Suprapubic skin (tissue), 4 donors: ENCODE results near the gene BOLA1. TPM values are rescaled to one million over a fixed set of nuclear protein-coding genes. Genes with fewer than 3 reads are reported as not detected.
A peak's percentile ranks its signal among the peaks of the same experiment; 100 is the strongest.

Experiments
- DNase-seq, 2 donors: peaks; one replicate each; pipeline ENCODE4 v3.0.0-alpha.2; 2019; ENCODE audit warnings: low spot score in 2 of 2
- H3K27ac ChIP-seq: fragments of 200-600 bp; sonication (generic); one replicate; pipeline ENCODE4 v1.5.1; 2019
- H3K27me3 ChIP-seq: fragments of 200-600 bp; sonication (generic); one replicate; pipeline ENCODE4 v1.5.1; 2019
- H3K36me3 ChIP-seq: fragments of 200-600 bp; sonication (generic); one replicate; pipeline ENCODE4 v1.5.1; 2019
- H3K4me1 ChIP-seq: fragments of 200-600 bp; sonication (generic); one replicate; pipeline ENCODE4 v1.5.1; 2019
- H3K4me3 ChIP-seq: fragments of 200-600 bp; sonication (generic); one replicate; pipeline ENCODE4 v1.5.1; 2019; ENCODE audit warnings: mild to moderate bottlenecking
- H3K9me3 ChIP-seq: fragments of 200-600 bp; sonication (generic); one replicate; pipeline ENCODE4 v1.5.1; 2019
- CTCF ChIP-seq, 2 donors: fragments of 200-600 bp in 1 of 2; fragments of 450-650 bp in 1 of 2; sonication (generic) in 1 of 2; IDR thresholded peaks; one replicate each; pipeline ENCODE4 v1.5.1; 2016 to 2019; ENCODE audit warnings: antibody characterized with exemption in 2 of 2, mild to moderate bottlenecking in 1 of 2, moderate library complexity in 1 of 2
- EP300 ChIP-seq: sonication (generic); formaldehyde crosslinking; IDR thresholded peaks from one replicate; pipeline ENCODE4 v1.6.1; 2017; ENCODE audit warnings: antibody characterized with exemption
- POLR2A ChIP-seq, 2 donors: fragments of 450-650 bp; IDR thresholded peaks; one replicate each; pipeline ENCODE4 v1.6.1; 2017; ENCODE audit warnings: antibody characterized with exemption in 2 of 2, mild to moderate bottlenecking in 2 of 2, moderate library complexity in 2 of 2
- POLR2AphosphoS5 ChIP-seq, 3 donors: sonication (generic); formaldehyde crosslinking; IDR thresholded peaks; one replicate each; pipeline ENCODE4 v1.6.1; 2017; ENCODE audit warnings: antibody characterized with exemption in 3 of 3
- WGBS: methylation state at CpG from one replicate; pipeline ENCODE4 v1.1.5; 2018; 5-methylcytosine and 5-hydroxymethylcytosine counted together
- total RNA-seq, 4 donors: library from RNA; depleted of rRNA; stranded (reverse); fragments of >200 nt; gene quantifications; one replicate each; pipeline ENCODE4 v1.1.0, GENCODE V29; 2016

Gene BOLA1
- total RNA-seq, 4 donors from 2014 or later, result 21.7 to 42.1 (median 33.1) TPM

- peaks cover 32% of the 10 kb centered on the region for H3K4me1 ChIP-seq
- peak overlapping the region; percentile 97 for H3K4me3 ChIP-seq
- no peak for TF ChIP-seq POLR2A (IDR thresholded peaks at IDR 0.05)
- TF ChIP-seq POLR2AphosphoS5 (IDR thresholded peaks at IDR 0.05), result no peak
- TF ChIP-seq CTCF (IDR thresholded peaks at IDR 0.05), result no peak
- peak overlapping the region; percentile 96 for H3K27ac ChIP-seq
- DNase-seq, result no peak
- H3K36me3 ChIP-seq, result peaks cover 55% of the 10 kb centered on the region
- H3K9me3 ChIP-seq, result no peaks in the 10 kb centered on the region
- WGBS, result 1% methylated on average over 10 of the region's 10 CpGs
- H3K27me3 ChIP-seq, result no peaks in the 10 kb centered on the region
These were observed 27.7 kb downstream of the BOLA1 start for GRCh38 chr1:149927056-149927562.

DNA sequence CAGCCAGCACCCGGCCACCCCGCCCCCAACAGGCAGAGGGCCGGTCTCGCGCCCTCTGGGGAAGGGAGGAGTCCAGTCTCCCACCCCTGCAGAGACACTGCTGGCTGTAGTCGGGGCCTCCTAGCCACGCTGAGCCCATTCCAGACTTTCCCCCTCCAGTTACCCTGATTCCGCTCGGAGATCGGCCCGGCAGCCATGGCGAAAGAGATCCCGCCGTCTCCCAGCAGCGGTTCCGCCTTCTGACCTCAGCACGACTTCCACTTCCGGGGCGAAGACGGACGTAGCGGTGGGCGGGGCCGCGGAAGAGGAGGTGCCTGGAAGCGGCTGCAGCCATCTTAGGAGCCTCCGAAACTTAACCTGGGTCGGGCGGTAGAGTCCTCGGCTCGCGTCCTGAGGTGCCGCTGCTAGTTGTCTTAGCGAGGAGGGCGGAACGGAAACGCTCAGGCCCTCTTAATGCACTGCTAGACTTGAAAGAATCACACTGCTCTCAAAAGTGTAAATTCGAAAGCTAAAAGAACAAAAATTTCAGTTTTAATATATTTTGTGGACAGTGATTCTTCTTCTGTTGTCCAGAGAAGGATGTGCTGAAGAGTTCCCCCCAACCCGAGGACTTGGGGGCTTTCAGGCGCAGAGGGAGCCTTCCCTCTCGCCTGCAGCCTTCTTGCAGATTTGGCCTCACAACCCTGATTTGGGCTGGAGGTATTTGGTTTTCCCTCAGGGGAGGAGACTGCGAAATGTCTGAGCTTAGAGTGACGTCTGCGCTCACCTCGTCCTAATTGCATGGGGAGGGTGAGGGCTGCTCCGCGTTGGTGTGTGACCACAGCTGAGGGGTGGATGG is 28.4 kb downstream of the BOLA1 start, which contains the start of gene SF3B4:
Gene SF3B4, minus strand, starts transcription at position 241 of the 838 bp plus-strand sequence. Its CDS starts 44 bp downstream, at position 197.
- Histone ChIP-seq H3K27ac (peak within 1 kb of the TSS; percentile 96), H3K4me1 (peaks cover 32% of the 10 kb centered on the region), H3K4me3 (peak within 1 kb of the TSS; percentile 97), H3K36me3 (peaks cover 54% of the 10 kb centered on the region), H3K9me3 (no peaks in the 10 kb centered on the region), H3K27me3 (no peaks in the 10 kb centered on the region)
- TF ChIP-seq EP300, result no peak
- peak; percentile 83 to 94 for TF ChIP-seq POLR2A (IDR thresholded peaks at IDR 0.05)
- peak; percentile 75 to 93 (median 87) for TF ChIP-seq POLR2AphosphoS5 (IDR thresholded peaks at IDR 0.05)
- peak; percentile 97 to 98 for DNase-seq
- WGBS, result under 1% methylated on average over 39 of the region's 47 CpGs

- Histone ChIP-seq H3K27me3 (no peaks in the 10 kb centered on the region), H3K9me3 (no peaks in the 10 kb centered on the region), H3K27ac (peak overlapping the region; percentile 96), H3K36me3 (peaks cover 54% of the 10 kb centered on the region), H3K4me1 (peaks cover 32% of the 10 kb centered on the region), H3K4me3 (peak overlapping the region; percentile 97)
- no peak for TF ChIP-seq POLR2AphosphoS5 (IDR thresholded peaks at IDR 0.05)
- WGBS, result 0% methylated on average over 1 of the region's 1 CpG
- DNase-seq, result no peak
These were observed 29.0 kb downstream of the BOLA1 start for GRCh38 chr1:149928401-149928724.

GRCh38 chr1:149929856-149930255 is 30.5 kb downstream of the BOLA1 start:
- H3K9me3 ChIP-seq, result no peaks in the 10 kb centered on the region
- DNase-seq, result no peak
- no peak for TF ChIP-seq POLR2AphosphoS5 (IDR thresholded peaks at IDR 0.05)
- TF ChIP-seq CTCF (IDR thresholded peaks at IDR 0.05), result no peak
- TF ChIP-seq EP300, result no peak
- no peak for TF ChIP-seq POLR2A (IDR thresholded peaks at IDR 0.05)
- H3K4me3 ChIP-seq, result no peak overlapping the region
- H3K27ac ChIP-seq, result no peak overlapping the region
- peaks cover 32% of the 10 kb centered on the region for H3K4me1 ChIP-seq
- 100% methylated on average over 2 of the region's 2 CpGs for WGBS
- H3K27me3 ChIP-seq, result no peaks in the 10 kb centered on the region
- H3K36me3 ChIP-seq, result peaks cover 40% of the 10 kb centered on the region

- Histone ChIP-seq H3K4me1 (peaks cover 27% of the 10 kb centered on the region), H3K9me3 (no peaks in the 10 kb centered on the region), H3K36me3 (peaks cover 26% of the 10 kb centered on the region), H3K27me3 (no peaks in the 10 kb centered on the region), H3K4me3 (no peak overlapping the region), H3K27ac (no peak overlapping the region)
- TF ChIP-seq POLR2A (IDR thresholded peaks at IDR 0.05) (no peak), CTCF (IDR thresholded peaks at IDR 0.05) (no peak), EP300 (no peak), POLR2AphosphoS5 (IDR thresholded peaks at IDR 0.05) (no peak)
- 89% methylated on average over 13 of the region's 13 CpGs for WGBS
- DNase-seq, result no peak
These were observed 31.9 kb downstream of the BOLA1 start for GRCh38 chr1:149931212-149931790.

DNA sequence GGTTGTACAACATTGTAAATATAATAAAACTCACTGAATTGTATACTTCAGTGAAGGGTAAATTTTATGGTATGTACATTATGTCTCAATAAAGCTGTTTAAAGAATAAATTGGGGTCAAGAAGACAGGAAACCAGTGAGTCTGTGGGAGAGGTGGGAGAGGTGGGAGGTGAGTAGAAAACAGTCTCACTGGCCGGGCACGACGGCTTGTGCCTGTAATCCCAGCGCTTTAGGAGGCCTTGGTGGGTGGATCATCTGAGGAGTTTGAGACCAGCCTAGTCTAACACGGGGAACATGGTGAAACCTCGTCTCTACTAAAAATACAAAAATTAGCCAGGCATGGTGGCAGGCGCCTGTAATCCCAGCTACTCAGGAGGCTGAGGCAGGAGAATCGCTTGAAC is 33.1 kb downstream of the BOLA1 start:
- Histone ChIP-seq H3K36me3 (peaks cover 24% of the 10 kb centered on the region), H3K4me1 (peaks cover 28% of the 10 kb centered on the region), H3K9me3 (no peaks in the 10 kb centered on the region), H3K27me3 (no peaks in the 10 kb centered on the region), H3K27ac (no peak overlapping the region), H3K4me3 (no peak overlapping the region)
- no peak for DNase-seq
- no peak for TF ChIP-seq POLR2AphosphoS5 (IDR thresholded peaks at IDR 0.05)
- no peak for TF ChIP-seq POLR2A (IDR thresholded peaks at IDR 0.05)
- TF ChIP-seq EP300, result no peak
- TF ChIP-seq CTCF (IDR thresholded peaks at IDR 0.05), result no peak
- 95% methylated on average over 8 of the region's 8 CpGs for WGBS
